DMS153 (cell line): Measurements from ENCODE around the gene TMEM135.
A peak's percentile ranks its signal among the peaks of the same experiment; 100 is the strongest.
"Not testable (repeated sequence)": the region's sequence is repeated elsewhere in the genome, so short reads cannot be mapped to it uniquely, and the experiment has no call there.

Experiments used
- DNase-seq: peaks from one replicate; lab custom pipeline; 2025; lab: John Stamatoyannopoulos, UW

Gene TMEM135

GRCh38 chr11:87037450-87038234 is at the start of gene TMEM135:
TMEM135 (plus strand) TSS chr11:87037934; CDS start chr11:87038046, 112 bp downstream.
- DNase-seq, result peak; percentile 86

DNA sequence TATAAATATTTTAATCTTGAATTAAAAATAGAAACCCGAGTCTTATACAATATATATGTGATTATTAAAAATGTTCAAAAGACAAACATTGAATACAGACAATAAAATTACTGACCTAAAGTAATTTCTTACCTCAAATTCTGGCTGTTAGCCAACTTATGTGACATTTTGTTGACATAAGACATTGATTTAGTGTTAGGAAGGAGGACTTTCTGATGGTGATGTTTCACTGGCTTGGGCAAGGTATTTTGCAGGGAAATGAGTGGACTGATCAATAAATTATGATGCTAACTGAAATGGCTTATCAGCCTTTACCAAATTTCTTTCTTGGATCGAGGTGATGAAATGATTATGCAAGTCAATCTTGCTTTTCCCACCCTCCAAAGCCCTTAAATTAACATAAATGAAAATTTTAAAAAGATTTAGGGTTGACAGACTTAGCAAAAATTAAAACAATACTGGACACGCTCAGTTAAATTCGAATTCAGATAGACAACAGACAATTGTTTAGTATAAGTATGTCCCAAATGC is 49.3 kb upstream of the TMEM135 start:
- no peak for DNase-seq

DNA sequence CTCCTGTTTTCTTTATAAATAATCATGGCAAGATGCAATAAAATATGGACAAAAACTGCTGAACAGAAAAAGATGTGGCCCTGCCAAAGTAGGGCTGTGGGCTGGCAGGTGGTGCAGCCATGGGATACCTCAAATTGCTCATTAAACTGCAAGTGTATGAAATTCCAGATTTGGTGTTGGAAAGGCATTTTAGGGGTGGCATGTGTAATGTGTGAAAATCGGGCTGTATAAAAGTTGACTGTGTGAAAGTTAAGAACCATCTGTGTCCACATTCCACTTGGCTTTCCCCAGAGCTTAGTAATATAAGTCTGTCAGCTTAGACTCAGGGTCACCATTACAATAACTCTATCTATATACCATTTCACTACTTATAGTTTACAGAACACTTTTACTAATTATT is 47.7 kb upstream of the TMEM135 start:
- DNase-seq, result no peak

GRCh38 chr11:86990515-86990914 is 47.2 kb upstream of the TMEM135 start:
- no peak for DNase-seq

- DNase-seq, result no peak
Measured at GRCh38 chr11:86991341-86991740, 46.4 kb upstream of the TMEM135 start.

DNA sequence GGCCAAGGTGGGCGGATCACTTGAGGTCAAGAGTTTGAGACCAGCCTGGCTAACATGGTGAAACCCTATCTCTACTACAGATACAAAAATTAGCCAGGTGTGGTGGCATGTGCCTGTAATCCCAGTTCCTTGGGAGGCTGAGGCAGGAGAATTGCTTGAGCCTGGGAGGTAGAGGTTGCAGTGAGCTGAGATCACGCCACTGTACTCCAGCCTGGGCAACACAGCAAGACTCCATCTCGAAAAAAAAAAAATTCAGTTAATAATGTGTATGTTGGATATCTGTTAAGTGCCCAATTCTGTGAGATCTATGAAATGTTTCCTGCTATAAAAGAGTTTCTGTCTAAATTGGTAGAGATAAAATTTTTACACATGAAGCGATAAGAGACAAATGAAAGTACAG is 45.4 kb upstream of the TMEM135 start:
- DNase-seq, result not testable (repeated sequence)

DNA sequence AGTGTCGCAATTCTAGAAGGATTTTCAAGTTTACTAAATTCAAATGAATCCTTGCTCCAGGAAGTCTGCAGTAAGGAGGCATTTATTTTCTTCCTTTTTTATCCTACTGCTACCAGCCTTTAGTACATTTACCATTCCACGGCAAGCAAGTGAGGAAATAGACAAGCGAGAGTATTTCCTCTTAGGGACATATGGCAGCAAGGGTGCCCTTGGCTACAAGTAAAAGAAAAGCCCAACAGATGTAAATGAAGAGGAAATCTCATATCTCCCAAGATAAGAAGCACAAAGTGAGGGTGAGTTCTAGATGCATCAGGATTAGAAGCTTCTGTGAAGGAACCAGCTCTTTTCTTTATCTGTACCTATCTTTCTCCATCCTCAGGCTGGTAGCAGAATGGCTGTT is 44.7 kb upstream of the TMEM135 start:
- no peak for DNase-seq

GRCh38 chr11:86996953-86997570 is 40.7 kb upstream of the TMEM135 start:
- DNase-seq, result no peak

- no peak for DNase-seq
Measured at GRCh38 chr11:86999388-86999787, 38.3 kb upstream of the TMEM135 start.

DNA sequence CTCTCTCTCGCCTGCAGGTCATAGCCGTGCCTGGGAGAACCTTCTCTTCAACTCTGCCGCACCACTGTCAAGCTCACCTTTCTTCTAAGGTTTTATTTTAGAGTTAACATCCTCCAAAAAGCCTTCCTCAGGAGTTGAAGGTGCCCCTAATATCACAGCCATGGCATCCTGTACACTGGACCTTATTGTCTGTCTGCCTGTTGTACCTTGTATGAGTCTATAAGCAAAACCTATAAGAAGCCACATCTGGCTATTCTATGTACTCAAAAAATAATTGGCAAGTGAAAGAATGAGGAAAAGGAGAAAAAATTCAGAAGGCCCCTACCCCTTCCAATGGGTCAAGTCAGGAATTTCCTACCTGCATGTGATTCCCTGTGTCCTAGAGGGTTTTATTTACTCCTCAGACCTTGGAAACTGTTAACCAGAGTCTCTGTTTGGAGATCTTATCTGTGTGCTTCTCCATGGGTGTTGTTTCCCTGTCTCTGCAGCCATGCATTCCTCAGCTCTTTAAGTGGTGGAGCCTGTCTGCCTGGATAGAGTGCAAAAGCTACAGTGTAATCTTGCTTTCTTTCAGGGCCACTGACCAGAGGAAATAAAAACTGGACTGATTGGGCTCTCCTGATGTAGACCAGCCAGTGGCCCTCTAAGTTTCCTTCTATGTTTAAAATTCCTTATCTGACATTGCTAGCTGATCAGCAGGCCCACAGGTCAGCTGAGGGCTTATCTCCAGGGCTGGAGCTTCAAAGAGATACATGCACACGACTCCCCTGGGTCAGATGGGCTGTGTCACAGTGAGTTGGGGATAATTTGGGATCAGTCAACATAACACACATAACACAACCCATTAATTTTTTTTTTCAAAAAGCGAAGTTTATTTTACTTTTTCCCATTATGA is 37.6 kb upstream of the TMEM135 start:
- no peak for DNase-seq

DNA sequence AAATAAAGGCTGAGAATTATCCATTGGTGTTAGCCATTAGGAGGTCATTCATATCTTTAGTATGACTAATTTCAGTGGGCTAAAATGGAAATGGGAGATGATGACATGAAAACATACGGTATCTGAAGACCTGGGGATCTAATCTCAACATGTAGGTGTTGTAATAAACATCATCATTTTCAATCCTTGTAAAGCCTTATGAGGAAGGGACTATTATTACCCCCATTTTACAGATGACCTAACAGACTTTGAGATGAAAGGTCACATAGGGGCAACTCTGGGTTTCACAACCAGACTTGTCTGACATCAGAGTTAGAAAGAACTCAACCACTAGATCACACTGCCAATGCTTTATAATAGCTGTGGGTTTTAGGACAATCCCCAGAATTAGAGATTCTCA is 34.8 kb upstream of the TMEM135 start:
- DNase-seq, result no peak

DNA sequence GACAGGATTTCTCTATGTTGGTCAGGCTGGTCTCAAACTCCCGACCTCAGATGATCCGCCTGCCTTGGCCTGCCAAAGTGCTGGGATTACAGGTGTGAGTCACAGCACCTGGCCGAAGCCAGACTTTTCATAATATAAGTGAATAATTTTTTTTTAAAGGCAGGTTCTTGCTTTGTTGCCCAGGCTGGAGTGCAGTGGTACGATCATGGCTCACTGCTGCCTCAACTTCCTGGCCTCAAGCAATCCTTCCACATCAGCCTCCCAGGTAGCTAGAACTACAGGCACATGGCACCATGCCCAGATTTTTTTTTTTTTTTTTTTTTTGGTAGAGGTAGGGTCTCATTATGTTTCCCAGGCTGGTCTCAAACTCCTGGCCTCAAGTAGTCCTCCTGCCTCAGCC is 33.5 kb upstream of the TMEM135 start:
- DNase-seq, result not testable (repeated sequence)

DNA sequence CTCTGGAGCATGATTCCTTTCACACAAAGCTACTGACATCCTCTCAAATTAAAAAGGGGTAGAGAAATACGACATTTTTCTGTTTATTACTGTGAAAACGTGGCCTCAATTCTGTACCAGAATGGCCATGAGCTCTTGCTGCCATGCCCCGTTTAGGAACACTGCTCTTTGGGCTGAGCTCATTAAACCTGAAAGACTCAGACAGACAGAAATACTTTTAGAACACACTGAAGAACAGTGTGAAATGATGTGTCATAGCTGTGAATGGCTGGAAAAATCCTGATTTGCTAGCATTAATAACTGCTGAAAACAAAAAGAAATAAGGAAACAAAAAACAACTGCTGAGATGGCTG is 32.2 kb upstream of the TMEM135 start:
- DNase-seq, result no peak

DNA sequence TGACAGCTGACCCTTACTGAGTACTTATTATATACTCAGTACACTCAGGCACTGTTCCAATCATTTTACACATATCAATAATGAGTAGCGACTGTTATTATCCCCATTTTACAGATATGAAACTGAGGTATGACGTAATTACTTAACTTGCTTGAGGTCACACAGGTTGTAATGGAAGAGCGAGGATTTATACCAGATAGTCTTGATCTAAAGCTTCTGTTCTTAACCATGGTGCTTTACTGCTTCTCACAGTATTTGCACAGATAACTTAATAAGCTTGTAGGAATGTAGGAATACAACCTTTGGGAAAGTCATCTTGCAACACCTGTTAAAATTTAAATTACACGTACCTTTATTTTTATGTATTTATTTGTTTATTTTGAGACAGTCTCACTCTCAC is 31.7 kb upstream of the TMEM135 start:
- no peak for DNase-seq

DNA sequence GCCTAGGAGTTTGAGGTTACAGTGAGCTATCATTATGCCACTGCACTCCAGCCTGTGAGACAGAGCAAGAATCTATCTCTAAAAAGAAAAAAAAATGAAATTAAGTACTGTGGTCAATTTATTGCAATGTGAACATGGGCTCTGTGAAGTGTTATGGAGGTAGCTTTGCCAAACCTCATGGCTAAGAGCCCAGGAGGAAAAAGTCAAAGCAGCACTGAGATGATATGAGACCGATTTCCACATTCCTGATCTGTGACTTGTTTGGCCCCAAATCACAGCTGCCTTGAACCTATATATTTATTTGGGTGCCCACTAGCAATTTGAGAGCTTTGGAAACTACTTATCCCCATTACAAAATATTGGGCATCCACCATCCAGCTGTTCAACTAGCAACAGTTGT is 29.8 kb upstream of the TMEM135 start:
- DNase-seq, result no peak

DNA sequence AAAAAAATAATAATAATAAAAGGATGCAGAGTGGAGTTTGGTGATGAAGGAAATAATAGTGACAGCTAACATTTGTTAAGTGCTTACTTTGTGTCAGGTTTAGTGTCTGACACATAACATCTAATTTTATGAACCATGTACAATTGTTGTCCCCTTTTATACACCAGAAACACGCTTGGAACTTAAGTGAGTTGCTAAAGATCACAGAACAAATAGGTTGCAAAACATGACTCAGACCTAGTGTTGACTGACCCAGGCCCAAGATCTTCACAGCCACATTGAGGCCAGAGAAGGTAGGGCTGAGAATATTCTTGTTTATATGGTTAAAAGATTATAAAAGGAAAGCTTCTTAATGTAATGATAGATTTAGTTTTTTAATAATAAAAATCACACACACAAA is 25.6 kb upstream of the TMEM135 start:
- DNase-seq, result no peak

DNA sequence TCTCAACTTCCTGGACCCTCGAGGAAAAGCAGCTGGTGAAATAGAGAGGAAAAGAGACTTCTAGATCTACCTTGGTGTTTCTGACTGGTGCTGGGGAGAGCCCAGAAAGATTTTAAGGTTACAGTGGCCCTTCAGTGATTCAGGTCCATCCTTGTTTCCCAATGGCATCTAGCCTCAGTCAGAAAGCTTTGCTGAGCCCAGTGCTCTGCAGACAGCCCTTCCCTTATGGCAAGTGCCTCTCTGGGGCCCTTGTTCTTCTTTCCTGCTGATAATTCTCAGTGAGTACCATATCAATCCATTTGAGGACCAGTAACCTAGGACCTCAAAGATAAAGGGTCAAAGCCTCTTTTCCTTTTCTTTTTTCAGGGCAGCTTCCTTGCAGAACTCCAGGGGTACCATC is 25.1 kb upstream of the TMEM135 start:
- DNase-seq, result no peak

DNA sequence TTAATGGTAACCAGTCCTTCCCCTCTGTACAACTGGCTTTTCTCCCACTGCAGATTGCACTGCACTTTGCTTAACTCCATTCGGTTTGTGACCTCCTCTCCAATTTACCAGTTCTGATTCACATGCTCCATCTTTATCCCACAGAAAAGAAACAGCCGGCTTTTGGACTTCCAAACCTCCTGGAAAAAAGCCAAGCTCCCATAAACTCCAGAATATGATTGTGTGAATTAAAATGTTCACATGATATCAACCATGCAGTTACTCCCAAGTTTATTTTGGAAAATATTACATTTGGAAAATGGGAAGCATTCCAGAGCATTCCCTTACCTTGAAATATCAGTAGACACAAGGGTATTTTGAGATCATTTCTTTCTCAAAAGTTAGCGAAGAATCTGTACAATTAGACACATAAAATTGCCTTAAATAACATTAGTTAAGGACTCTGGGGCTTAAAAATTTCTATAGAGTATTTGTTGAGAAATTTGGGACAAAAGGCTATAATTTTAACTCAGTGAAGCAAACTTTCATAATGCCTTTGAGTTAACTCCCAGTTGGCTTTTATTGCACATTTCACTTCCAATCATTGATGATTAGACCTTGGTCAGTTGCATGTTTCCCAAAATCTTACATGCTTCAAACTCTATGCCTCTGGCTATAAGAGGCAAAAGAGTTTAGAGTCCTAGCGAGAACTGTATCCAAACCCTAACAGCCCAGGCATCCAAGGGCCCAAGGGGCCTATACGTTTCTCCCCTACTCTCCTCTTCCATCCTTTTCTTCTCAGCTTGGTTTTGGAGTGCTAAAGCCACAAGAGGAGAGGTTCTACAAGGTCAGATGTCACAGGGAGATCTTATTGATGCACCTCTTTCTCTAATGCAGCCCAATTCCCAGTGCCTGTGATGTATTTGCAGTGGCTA is 23.6 kb upstream of the TMEM135 start:
- DNase-seq, result no peak

- DNase-seq, result no peak
Measured at GRCh38 chr11:87015645-87016044, 22.1 kb upstream of the TMEM135 start.

- DNase-seq, result no peak
Measured at GRCh38 chr11:87019613-87020271, 18.0 kb upstream of the TMEM135 start.

- no peak for DNase-seq
Measured at GRCh38 chr11:87020336-87020735, 17.4 kb upstream of the TMEM135 start.
